Progenitor cell of endocrine pancreas (in vitro differentiated cells): ENCODE results near the gene RNF151. TPM values are rescaled to one million over a fixed set of nuclear protein-coding genes. Genes with fewer than 3 reads are reported as not detected.

Experiments used
- DNase-seq: peaks from one replicate; pipeline ENCODE4 v3.0.0; 2021; ENCODE audit warnings: low spot score; ENCODE audit not compliant: unreplicated experiment
- H3K27ac Mint-ChIP-seq: 2 replicates; pipeline ENCODE4 v1.8.0; 2021; ENCODE audit warnings: mild to moderate bottlenecking, moderate library complexity, mixed read lengths
- H3K27me3 Mint-ChIP-seq: 2 replicates; pipeline ENCODE4 v1.8.0; 2021; ENCODE audit warnings: mixed read lengths
- H3K36me3 Mint-ChIP-seq: 2 replicates; pipeline ENCODE4 v1.8.0; 2022; ENCODE audit warnings: mixed read lengths; ENCODE audit not compliant: insufficient read depth
- H3K4me1 Mint-ChIP-seq: 2 replicates; pipeline ENCODE4 v1.8.0; 2021; ENCODE audit warnings: low read depth, mixed read lengths
- H3K4me3 Mint-ChIP-seq: 2 replicates; pipeline ENCODE4 v1.8.0; 2021; ENCODE audit warnings: low read depth, mild to moderate bottlenecking, moderate library complexity, mixed read lengths
- H3K9me3 Mint-ChIP-seq: 2 replicates; pipeline ENCODE4 v1.8.0; 2021; ENCODE audit warnings: low read depth, mixed read lengths
- CTCF ChIP-seq: fragments of 200-600 bp; sonication (generic); IDR thresholded peaks from one replicate; pipeline ENCODE4 v1.5.0; 2021; ENCODE audit warnings: antibody characterized with exemption, mild to moderate bottlenecking; ENCODE audit not compliant: unreplicated experiment
- total RNA-seq: library from RNA; stranded (reverse); gene quantifications from 2 replicates; pipeline ENCODE4 v1.2.1, GENCODE V29; 2021

RNF151 gene
- total RNA-seq, 1 donor from 2014 or later, result not detected

- DNase-seq, result no peak
- H3K27me3 Mint-ChIP-seq, result peaks cover 32% of the 10 kb centered on the region
- peaks cover 7% of the 10 kb centered on the region for H3K4me1 Mint-ChIP-seq
- no peak for TF ChIP-seq CTCF
- no peaks in the 10 kb centered on the region for H3K9me3 Mint-ChIP-seq
- H3K36me3 Mint-ChIP-seq, result peaks cover 2% of the 10 kb centered on the region
- peak within 1 kb of the TSS; percentile 67 for H3K27ac Mint-ChIP-seq
- H3K4me3 Mint-ChIP-seq, result peak within 1 kb of the TSS; percentile 68
These were observed 22.8 kb downstream of the RNF151 start, which contains the start of gene SYNGR3 for GRCh38 chr16:1989209-1990100. SYNGR3 (plus strand) TSS chr16:1989970; CDS start chr16:1990103, 133 bp downstream.

- H3K4me1 Mint-ChIP-seq, result peaks cover 4% of the 10 kb centered on the region
- H3K27ac Mint-ChIP-seq, result no peak overlapping the region
- no peak for DNase-seq
- peaks cover 2% of the 10 kb centered on the region for H3K36me3 Mint-ChIP-seq
- H3K27me3 Mint-ChIP-seq, result peaks cover 32% of the 10 kb centered on the region
- TF ChIP-seq CTCF, result no peak
- no peak overlapping the region for H3K4me3 Mint-ChIP-seq
- H3K9me3 Mint-ChIP-seq, result no peaks in the 10 kb centered on the region
These were observed 23.4 kb downstream of the RNF151 start for GRCh38 chr16:1990101-1990350.

GRCh38 chr16:1990351-1991134, 23.9 kb downstream of the RNF151 start:
- peaks cover 32% of the 10 kb centered on the region for H3K27me3 Mint-ChIP-seq
- no peaks in the 10 kb centered on the region for H3K9me3 Mint-ChIP-seq
- peaks cover 2% of the 10 kb centered on the region for H3K36me3 Mint-ChIP-seq
- peaks cover 2% of the 10 kb centered on the region for H3K4me1 Mint-ChIP-seq
- H3K4me3 Mint-ChIP-seq, result peak overlapping the region; percentile 68
- no peak for DNase-seq
- no peak overlapping the region for H3K27ac Mint-ChIP-seq
- TF ChIP-seq CTCF, result no peak

- Mint-ChIP-seq H3K4me1 (peaks cover 2% of the 10 kb centered on the region), H3K27ac (no peak overlapping the region), H3K9me3 (no peaks in the 10 kb centered on the region), H3K36me3 (peaks cover 2% of the 10 kb centered on the region), H3K27me3 (peaks cover 32% of the 10 kb centered on the region), H3K4me3 (peak overlapping the region; percentile 14)
- TF ChIP-seq CTCF, result no peak
- no peak for DNase-seq
These were observed 24.5 kb downstream of the RNF151 start for GRCh38 chr16:1991135-1991551.

GRCh38 chr16:1991588-1991947, 24.9 kb downstream of the RNF151 start:
- DNase-seq, result no peak
- Mint-ChIP-seq H3K36me3 (peaks cover under 1% of the 10 kb centered on the region), H3K27ac (no peak overlapping the region), H3K4me3 (no peak overlapping the region), H3K4me1 (peaks cover 2% of the 10 kb centered on the region), H3K27me3 (peaks cover 32% of the 10 kb centered on the region), H3K9me3 (no peaks in the 10 kb centered on the region)
- TF ChIP-seq CTCF, result no peak
